IMR-90 (cell line): ENCODE data around the gene HEY2. TPM values are rescaled to one million over a fixed set of nuclear protein-coding genes. Genes with fewer than 3 reads are reported as not detected.

Source experiments
- ATAC-seq: fragments of 200-7000 bp; cut with Tn5 transposase; 2 replicates; pipeline ENCODE4 v1.9.1; 2020; ENCODE audit warnings: low read depth, mild to moderate bottlenecking, moderate library complexity
- BruUV-seq: library from RNA; stranded (reverse); fragments of 400-500 nt; replicated peaks from 2 replicates; lab custom pipeline; 2021; lab: Mats Ljungman, UMichigan
- CTCF ChIA-PET: fragments of 300-600 bp; formaldehyde crosslinking; extraction: SDS; loops from one replicate; lab custom pipeline; 2021; ENCODE audit warnings: antibody characterized with exemption; lab: Yijun Ruan, JAX
- POLR2A ChIA-PET: fragments of 300-600 bp; sonication (Branson Sonifier 250); formaldehyde crosslinking; loops from one replicate; lab custom pipeline; 2022; ENCODE audit warnings: antibody characterized with exemption; ENCODE audit not compliant: unreplicated experiment; lab: Charles Lee
- DNase-seq: peaks from one replicate; pipeline ENCODE4 v3.0.0; 2013
- H2AFZ ChIP-seq: replicated peaks from 2 replicates; pipeline ENCODE3; 2013; ENCODE audit warnings: low read length, mild to moderate bottlenecking; ENCODE audit not compliant: poor library complexity
- H2AK5ac ChIP-seq: 2 replicates; pipeline ENCODE4 v1.6.1; 2013; ENCODE audit warnings: low read depth, low read length, inconsistent platforms
- H2AK9ac ChIP-seq: replicated peaks from 2 replicates; pipeline ENCODE3; 2013; ENCODE audit warnings: mild to moderate bottlenecking, low read depth, low read length, moderate library complexity; ENCODE audit not compliant: poor library complexity
- H2BK120ac ChIP-seq: 2 replicates; pipeline ENCODE4 v1.6.1; 2013; ENCODE audit warnings: low read depth, low read length, inconsistent platforms
- H2BK15ac ChIP-seq: 3 replicates; pipeline ENCODE4 v1.6.1; 2013; ENCODE audit warnings: low read depth, low read length, inconsistent platforms
- H2BK20ac ChIP-seq: 2 replicates; pipeline ENCODE4 v1.6.1; 2013; ENCODE audit warnings: low read depth, mild to moderate bottlenecking, inconsistent platforms, low read length, moderate library complexity
- H2BK5ac ChIP-seq: 2 replicates; pipeline ENCODE4 v1.6.1; 2013; ENCODE audit warnings: mild to moderate bottlenecking, low read depth, low read length, inconsistent platforms; ENCODE audit not compliant: poor library complexity, severe bottlenecking
- H3K14ac ChIP-seq: replicated peaks from 2 replicates; pipeline ENCODE4 v1.6.1; 2013; ENCODE audit warnings: low read depth, low read length, inconsistent platforms
- H3K18ac ChIP-seq: 2 replicates; pipeline ENCODE4 v1.6.1; 2013; ENCODE audit warnings: low read depth, low read length, control low read depth
- H3K23ac ChIP-seq: 2 replicates; pipeline ENCODE4 v1.6.1; 2013; ENCODE audit warnings: low read depth, low read length, inconsistent platforms
- H3K27ac ChIP-seq: 2 replicates; pipeline ENCODE4 v1.5.1; 2013; ENCODE audit warnings: mild to moderate bottlenecking, control low read depth, low read length; ENCODE audit not compliant: insufficient read depth
- H3K27me3 ChIP-seq: 2 replicates; pipeline ENCODE4 v1.6.1; 2013; ENCODE audit warnings: low read length; ENCODE audit not compliant: control insufficient read depth, insufficient read depth
- H3K36me3 ChIP-seq: 2 replicates; pipeline ENCODE4 v1.6.1; 2013; ENCODE audit warnings: low read length, mixed read lengths; ENCODE audit not compliant: control insufficient read depth, insufficient read depth
- H3K4ac ChIP-seq: 2 replicates; pipeline ENCODE4 v1.6.1; 2013; ENCODE audit warnings: low read depth, low read length, inconsistent platforms
- H3K4me1 ChIP-seq: 2 replicates; pipeline ENCODE4 v1.6.1; 2013; ENCODE audit warnings: low read length, mixed read lengths; ENCODE audit not compliant: control insufficient read depth, insufficient read depth
- H3K4me2 ChIP-seq: 2 replicates; pipeline ENCODE4 v1.6.1; 2013; ENCODE audit warnings: low read depth, mild to moderate bottlenecking, control low read depth, low read length, moderate library complexity
- H3K4me3 ChIP-seq: 2 replicates; pipeline ENCODE4 v1.5.1; 2013; ENCODE audit warnings: low read depth, mild to moderate bottlenecking, control low read depth, low read length, moderate library complexity; ENCODE audit not compliant: insufficient read depth
- H3K56ac ChIP-seq: 2 replicates; pipeline ENCODE4 v1.6.1; 2013; ENCODE audit warnings: low read length, inconsistent platforms; ENCODE audit not compliant: insufficient read depth; ENCODE audit errors: extremely low read depth
- H3K79me1 ChIP-seq, 2 experiments: 2 replicates each; pipeline ENCODE4 v1.6.1; 2013; ENCODE audit warnings: low read length in 2 of 2, inconsistent platforms in 1 of 2, low read depth in 1 of 2
- H3K9ac ChIP-seq: 2 replicates; pipeline ENCODE4 v1.6.1; 2013; ENCODE audit warnings: low read depth, low read length, control low read depth
- H3K9me1 ChIP-seq: 2 replicates; pipeline ENCODE4 v1.6.1; 2013; ENCODE audit warnings: low read length, inconsistent platforms; ENCODE audit not compliant: insufficient read depth
- H3K9me3 ChIP-seq: 2 replicates; pipeline ENCODE4 v1.6.1; 2013; ENCODE audit warnings: low read length; ENCODE audit not compliant: control insufficient read depth, insufficient read depth
- H4K20me1 ChIP-seq: 2 replicates; pipeline ENCODE4 v1.6.1; 2013; ENCODE audit warnings: low read length, inconsistent platforms; ENCODE audit not compliant: insufficient read depth
- H4K5ac ChIP-seq: 2 replicates; pipeline ENCODE4 v1.6.1; 2013; ENCODE audit warnings: mild to moderate bottlenecking, low read depth, low read length, control low read depth
- H4K8ac ChIP-seq, 2 experiments: 2 replicates each; pipeline ENCODE4 v1.6.1; 2013; ENCODE audit warnings: low read depth in 2 of 2, low read length in 2 of 2, control low read depth in 1 of 2, inconsistent platforms in 1 of 2
- H4K91ac ChIP-seq: 2 replicates; pipeline ENCODE4 v1.6.1; 2013; ENCODE audit warnings: low read depth, low read length, inconsistent platforms; ENCODE audit not compliant: insufficient read depth
- BHLHE40 ChIP-seq: fragments of 150-350 bp; IDR thresholded peaks from 2 replicates; pipeline ENCODE4 v1.6.1; 2016; ENCODE audit warnings: mild to moderate bottlenecking, low read depth, low read length
- CEBPB ChIP-seq: IDR thresholded peaks from 2 replicates; pipeline ENCODE4 v1.6.1; 2012; ENCODE audit warnings: low read depth, low read length, improper control_type of control experiment
- FOS ChIP-seq: fragments of 150-350 bp; IDR thresholded peaks from 2 replicates; pipeline ENCODE4 v1.6.1; 2016; ENCODE audit warnings: low read depth, low read length
- NFE2L2 ChIP-seq: fragments of 150-350 bp; IDR thresholded peaks from 2 replicates; pipeline ENCODE4 v1.6.1; 2016; ENCODE audit warnings: low read depth, mild to moderate bottlenecking, low read length
- RCOR1 ChIP-seq: IDR thresholded peaks from 2 replicates; pipeline ENCODE4 v1.6.1; 2012; ENCODE audit warnings: mild to moderate bottlenecking, low read length, improper control_type of control experiment; ENCODE audit not compliant: insufficient replicate concordance
- SMC3 ChIP-seq: fragments of 150-350 bp; IDR thresholded peaks from 2 replicates; pipeline ENCODE4 v1.6.1; 2016; ENCODE audit warnings: low read depth, mild to moderate bottlenecking, antibody characterized with exemption, low read length, moderate library complexity
- USF2 ChIP-seq: fragments of 150-350 bp; IDR thresholded peaks from 2 replicates; pipeline ENCODE4 v1.6.1; 2017; ENCODE audit warnings: mild to moderate bottlenecking, antibody characterized with exemption, low read length, low read depth
- WGBS, 2 experiments: methylation state at CpG; one replicate each; pipeline versions ENCODE4 v1.1.5 to v1.1.7; 2013; ENCODE audit warnings: missing lambda C conversion rate in 2 of 2; ENCODE audit not compliant: insufficient read length in 1 of 2; ENCODE audit errors: extremely low coverage in 2 of 2; 5-methylcytosine and 5-hydroxymethylcytosine counted together
- dilution Hi-C: fragments of 300-500 bp; cut with HindIII; formaldehyde crosslinking; loops from one replicate; pipeline ENCODE4 v1.14.3; 2018; ENCODE audit warnings: low sequenced_read_pairs; ENCODE audit not compliant: unreplicated experiment
- in situ Hi-C: fragments of 300-500 bp; cut with MboI; formaldehyde crosslinking; loops from 3 replicates; pipeline ENCODE4 v1.14.3; 2019; ENCODE audit warnings: low sequenced_read_pairs, inconsistent platforms, mixed read lengths
- intact Hi-C: fragments of 100-400 bp; cut with micrococcal nuclease; formaldehyde crosslinking; loops from 2 replicates; pipeline ENCODE4 v1.10.0; 2022
- polyA plus RNA-seq, 3 experiments: library from polyadenylated mRNA; depleted of rRNA; stranded (reverse); fragments of >200 nt; gene quantifications; 2 replicates each; pipeline ENCODE4 v1.2.3, GENCODE V29; 2012; ENCODE audit warnings: low replicate concordance in 1 of 3
- total RNA-seq: library from RNA; depleted of rRNA; stranded (reverse); fragments of >200 nt; gene quantifications from 2 replicates; pipeline ENCODE4 v1.2.3, GENCODE V29; 2012

Gene HEY2
- total and polyA plus RNA-seq, 2 of the 4 experiments (the other 2 are of a cell fraction) = not detected

GRCh38 chr6:125742024-125742423 is 7.4 kb upstream of the HEY2 start:
- Histone ChIP-seq H3K23ac (no peak overlapping the region), H3K36me3 (no peaks in the 10 kb centered on the region), H2BK120ac (no peak overlapping the region), H3K27me3 (peaks cover 28% of the 10 kb centered on the region), H3K79me1 (no peaks in the 10 kb centered on the region), H4K91ac (no peak overlapping the region), H2AK5ac (no peak overlapping the region), H2AK9ac (no peak overlapping the region), H3K27ac (no peak overlapping the region), H2BK20ac (no peak overlapping the region), H2BK15ac (no peak overlapping the region), H3K9me3 (no peaks in the 10 kb centered on the region; the same call in 1 of the 2 replicates), H3K4ac (no peak overlapping the region), H2AFZ (no peak overlapping the region), H3K4me3 (no peak overlapping the region), H3K4me2 (no peak overlapping the region), H3K9me1 (no peaks in the 10 kb centered on the region), H3K4me1 (no peaks in the 10 kb centered on the region), H2BK5ac (no peak overlapping the region), H4K8ac (no peak overlapping the region), H3K18ac (no peak overlapping the region), H3K56ac (no peak overlapping the region), H4K20me1 (no peaks in the 10 kb centered on the region), H3K14ac (no peak overlapping the region), H4K5ac (no peak overlapping the region), H3K9ac (no peak overlapping the region)
- ATAC-seq = no peak
- dilution Hi-C loops = no loop called here
- no TSS peak for BruUV-seq
- TF ChIP-seq USF2 = no peak
- TF ChIP-seq SMC3 = no peak
- TF ChIP-seq RCOR1 = no peak
- TF ChIP-seq CEBPB = no peak
- no peak for TF ChIP-seq NFE2L2
- TF ChIP-seq BHLHE40 = no peak
- no peak for TF ChIP-seq FOS
- POLR2A ChIA-PET = no interaction called here
- intact Hi-C loops = no loop called here
- no peak for DNase-seq
- WGBS, 2 experiments = 86% methylated on average over 2 of the region's 2 CpGs; no CpG with 5 or more reads in 1 of the 2 experiments
- CTCF ChIA-PET = no interaction called here
- in situ Hi-C loops = no loop called here
